MV-4-11 (cell line): Measurements from ENCODE around the gene CTAGE1.

Experiments used
- DNase-seq: peaks from one replicate; lab custom pipeline; 2025; lab: John Stamatoyannopoulos, UW

CTAGE1 gene

DNA sequence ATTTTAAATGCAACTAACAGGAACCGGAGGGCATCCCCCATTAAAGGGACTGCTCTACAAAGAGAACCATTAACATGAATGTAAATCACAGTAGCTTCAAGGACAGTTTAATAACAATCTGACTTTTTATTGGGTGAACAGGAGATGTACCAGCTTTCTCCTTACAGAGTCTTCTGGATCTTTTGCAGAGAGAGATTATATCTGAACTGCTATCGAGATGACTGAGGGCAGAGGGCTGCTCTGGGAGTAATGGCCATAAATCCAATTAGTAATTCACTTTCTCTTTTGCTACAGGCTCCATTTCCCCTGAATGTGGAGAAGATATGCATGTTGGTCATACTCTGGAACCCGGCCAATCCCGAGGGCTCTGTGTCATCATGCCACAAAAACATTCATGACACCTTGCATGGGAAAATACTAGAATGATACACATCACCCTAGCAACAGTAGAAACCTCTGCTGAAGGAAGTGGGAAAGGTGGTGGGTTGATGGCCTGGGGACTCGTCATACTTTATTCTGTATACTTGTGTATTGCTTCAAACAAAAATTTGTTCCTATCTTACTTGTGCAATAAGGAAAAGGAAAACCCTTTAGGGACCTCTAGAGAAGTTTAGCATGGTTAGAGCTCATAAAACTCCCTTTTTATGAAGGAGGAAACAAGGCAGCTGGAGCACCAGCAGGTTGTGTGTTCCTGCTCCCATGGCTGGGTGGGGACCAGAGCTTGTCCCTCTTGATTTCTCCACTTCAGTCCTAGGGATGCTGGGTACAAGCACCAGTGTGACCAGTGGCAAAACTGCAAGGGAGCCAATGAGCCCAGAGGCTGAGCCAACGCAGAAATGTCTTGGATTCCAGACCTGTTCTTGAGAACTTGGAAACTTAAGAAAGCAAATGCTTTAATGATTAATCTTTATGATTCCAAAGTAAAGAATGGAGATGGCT is 26.0 kb downstream of the CTAGE1 start:
- no peak for DNase-seq

DNA sequence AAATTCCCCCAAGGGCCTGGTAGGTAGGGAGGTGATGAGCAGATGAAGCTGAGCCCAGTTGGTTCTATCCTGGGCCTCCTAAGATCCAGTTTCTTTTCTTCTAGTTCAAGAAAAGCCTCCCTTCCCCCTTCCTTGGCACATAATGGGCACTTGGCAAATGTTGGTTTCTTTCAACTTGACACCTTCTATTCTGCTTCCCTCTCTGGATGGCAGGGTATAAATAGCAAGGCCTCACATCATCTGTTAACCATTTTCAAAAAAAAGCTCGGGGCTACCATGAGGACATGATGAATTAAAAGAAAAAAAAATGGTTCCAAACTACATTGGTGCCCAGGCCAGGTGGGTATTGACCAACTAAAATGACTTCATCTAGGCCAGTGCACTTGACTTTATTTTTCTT is 29.9 kb downstream of the CTAGE1 start:
- no peak for DNase-seq

DNA sequence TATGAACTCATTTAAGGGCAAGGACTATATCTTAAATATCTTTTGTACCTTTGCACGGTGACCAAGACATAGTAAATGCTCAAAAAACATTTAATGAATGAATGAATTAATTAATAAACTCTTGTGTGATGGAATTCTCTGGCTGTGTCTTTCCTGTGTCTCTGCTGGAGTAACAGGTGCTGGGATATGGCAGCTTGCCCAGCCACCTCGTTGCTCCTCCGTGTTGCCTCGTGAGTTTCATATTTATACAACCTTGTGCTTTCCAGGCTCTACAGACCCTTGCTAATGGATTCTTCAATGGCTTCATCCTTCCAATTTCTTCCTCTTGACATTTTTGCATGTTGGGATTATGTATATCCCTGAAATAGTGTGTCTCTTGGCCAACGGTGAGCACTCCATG is 30.4 kb downstream of the CTAGE1 start:
- DNase-seq = no peak

DNA sequence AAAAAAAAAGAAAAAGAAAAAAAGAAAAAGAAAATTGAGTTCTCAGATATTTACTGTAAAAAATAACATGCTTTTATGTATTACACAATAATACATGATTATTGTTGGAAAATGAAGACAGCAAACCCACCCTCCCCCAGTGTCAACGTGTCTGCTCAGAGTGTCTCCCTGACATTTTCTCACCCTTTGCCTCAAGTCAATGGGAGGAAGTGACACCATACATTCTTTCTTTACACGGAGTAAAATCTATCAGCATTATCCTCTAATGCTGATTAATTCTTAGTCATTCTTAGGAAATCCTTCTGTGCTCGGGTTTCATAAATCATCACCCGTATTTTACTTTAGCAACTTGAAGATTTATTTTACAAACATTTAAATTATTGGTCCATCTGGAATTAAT is 32.0 kb downstream of the CTAGE1 start:
- DNase-seq = no peak

DNA sequence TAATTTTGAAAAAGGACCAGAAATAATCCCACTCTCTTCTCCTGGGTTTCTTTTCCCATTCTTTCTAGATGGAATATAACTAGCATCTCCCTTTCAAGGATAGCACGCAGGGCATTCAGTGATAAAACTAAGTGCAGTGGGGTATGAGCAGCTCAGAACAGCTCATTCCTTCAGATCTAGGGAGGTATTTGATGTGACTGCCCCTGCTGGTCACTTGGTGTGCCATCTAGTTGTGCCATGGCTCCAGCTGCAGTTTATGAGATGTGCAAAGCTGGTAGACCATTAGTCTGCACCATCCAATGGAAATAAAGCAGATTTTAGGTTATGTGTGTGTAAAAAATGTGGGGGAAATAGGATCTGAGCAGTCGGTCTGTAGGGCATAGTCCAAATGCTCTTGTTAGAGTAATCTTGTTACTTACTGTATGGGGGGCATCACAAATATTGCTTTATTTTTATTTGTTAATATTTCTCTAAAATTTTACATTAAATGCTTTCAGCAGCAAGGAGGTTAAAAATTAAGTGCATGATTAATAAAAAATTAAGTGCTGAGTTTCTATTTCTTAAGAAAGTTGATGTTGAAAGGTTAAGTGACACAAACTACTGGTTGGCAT is 38.9 kb downstream of the CTAGE1 start:
- DNase-seq = no peak

DNA sequence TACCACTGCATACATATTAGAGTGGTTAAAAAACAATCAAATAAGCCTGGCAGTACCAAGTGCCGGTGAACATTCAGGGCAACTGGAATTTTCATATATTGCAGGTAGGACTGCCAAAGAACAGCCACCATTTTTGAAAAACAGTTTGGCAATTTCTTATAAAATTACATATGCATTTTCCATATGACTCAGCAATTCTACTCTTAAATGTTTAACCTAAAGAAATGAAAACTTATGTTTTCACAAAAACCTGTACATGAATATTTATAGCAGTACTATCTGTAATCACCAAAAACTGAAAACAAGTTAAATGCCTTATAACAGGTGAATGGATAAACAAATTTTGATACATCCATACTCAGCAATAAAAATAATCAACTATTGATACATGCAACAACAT is 39.9 kb downstream of the CTAGE1 start:
- DNase-seq = no peak

DNA sequence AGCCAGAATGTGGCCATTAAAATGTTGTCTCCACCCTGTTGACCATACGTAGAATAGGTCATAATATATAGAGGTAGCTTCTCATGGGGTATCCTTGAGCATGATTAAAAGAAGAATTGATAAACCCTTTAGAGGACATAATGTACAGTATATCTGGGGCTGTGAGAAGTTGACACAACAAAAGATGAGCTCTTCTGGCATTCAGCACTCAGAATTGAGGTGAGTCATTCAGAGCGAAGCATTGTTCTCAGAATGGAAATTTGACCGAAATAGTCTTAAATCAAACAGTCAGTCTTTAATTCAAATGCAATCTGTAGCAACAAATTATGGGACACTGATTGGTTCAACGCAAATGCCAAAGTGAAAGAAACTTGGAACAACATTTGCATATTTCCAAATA is 47.3 kb downstream of the CTAGE1 start:
- DNase-seq = no peak

DNA sequence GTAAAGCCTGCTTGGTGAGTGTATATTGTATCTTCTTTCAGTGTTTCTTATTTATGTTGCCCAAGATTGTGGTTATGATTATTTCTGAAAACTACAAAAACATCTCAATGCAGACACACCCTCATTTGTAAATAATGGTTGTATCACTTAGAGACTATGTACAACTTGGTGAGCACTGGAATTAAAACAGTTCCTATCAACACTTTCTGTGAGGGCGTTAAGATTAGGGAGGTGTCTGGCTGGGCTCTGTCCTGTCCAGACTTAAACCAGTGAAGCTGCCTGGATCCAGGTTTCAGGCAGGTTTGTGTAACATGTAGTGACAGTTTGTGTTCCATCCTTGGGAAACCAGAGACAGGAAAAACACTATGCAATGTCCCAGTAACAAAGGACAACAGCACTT is 49.7 kb downstream of the CTAGE1 start:
- no peak for DNase-seq

DNA sequence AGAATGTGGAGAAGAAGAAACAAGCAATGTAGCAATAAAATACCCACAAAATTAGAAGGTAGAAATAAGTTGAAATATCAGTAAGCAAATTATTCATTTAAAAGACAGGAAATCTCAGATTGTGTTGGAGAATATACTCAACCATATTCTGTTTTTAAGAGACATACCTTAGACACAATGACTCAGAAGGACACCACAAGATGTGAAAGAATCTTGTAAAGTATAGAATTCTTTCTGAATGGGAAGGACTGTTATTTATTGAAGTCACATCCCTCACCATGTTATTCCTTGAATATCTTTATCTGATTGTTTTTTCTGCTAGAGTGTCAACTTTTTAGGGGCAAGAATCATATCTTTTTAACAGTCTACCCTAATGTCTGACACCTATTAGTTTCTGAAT is 50.4 kb downstream of the CTAGE1 start:
- no peak for DNase-seq

DNA sequence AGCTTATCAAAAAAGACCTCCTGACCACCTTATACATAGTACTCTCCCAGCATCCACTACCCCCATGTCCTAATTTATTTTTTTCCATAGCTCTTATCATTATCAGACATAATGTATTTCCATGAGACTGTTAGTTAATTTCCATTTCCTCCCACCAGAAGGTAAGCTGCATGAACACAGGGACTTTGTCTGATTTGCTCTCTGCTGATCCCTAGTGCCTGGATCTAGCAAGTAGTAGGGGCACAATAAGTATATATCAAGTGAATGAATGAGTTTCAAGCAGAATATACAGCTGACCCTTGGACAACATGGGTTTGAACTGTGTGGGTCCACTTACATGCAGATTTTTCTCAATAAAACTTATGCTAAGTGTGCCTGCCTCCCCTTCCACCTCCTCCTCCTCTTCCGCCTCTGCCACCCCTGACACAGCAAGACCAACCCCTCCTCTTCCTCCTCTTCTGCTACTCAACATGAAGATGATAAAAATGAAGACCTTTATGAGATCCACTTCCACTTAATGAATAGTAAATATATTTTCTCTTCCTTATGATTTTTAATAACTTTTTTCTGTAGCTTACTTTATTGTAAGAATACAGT is 53.8 kb downstream of the CTAGE1 start:
- no peak for DNase-seq
